HepG2 (cell line): ENCODE measurements around the gene CS. TPM values are rescaled to one million over a fixed set of nuclear protein-coding genes. Genes with fewer than 3 reads are reported as not detected.

Experiments used
- ATAC-seq: fragments of 200-7000 bp; cut with Tn5 transposase; 3 replicates; pipeline ENCODE4 v1.9.1; 2020; ENCODE audit warnings: mild to moderate bottlenecking, moderate library complexity
- BruUV-seq: library from RNA; stranded (reverse); fragments of 400-500 nt; replicated peaks from 2 replicates; lab custom pipeline; 2021; lab: Mats Ljungman, UMichigan
- CTCF ChIA-PET: fragments of 300-600 bp; formaldehyde crosslinking; extraction: SDS; loops from one replicate; lab custom pipeline; 2021; ENCODE audit warnings: low total read pairs, inconsistent platforms, low intra/inter-chr PET ratio; lab: Yijun Ruan, JAX
- POLR2A ChIA-PET: fragments of 350-600 bp; sonication (Branson Sonifier 250); formaldehyde crosslinking; loops from one replicate; lab custom pipeline; 2020; ENCODE audit warnings: antibody characterized with exemption, inconsistent platforms; lab: Yijun Ruan, JAX
- DNase-seq: peaks from one replicate; pipeline ENCODE4 v3.0.0-alpha.2; 2015; ENCODE audit warnings: low spot score
- FAIRE-seq: peaks from 3 replicates; lab custom pipeline; 2011; peaks lifted over from hg19 to GRCh38; lab: Jason Lieb, UNC
- H2AFZ ChIP-seq: one replicate; pipeline ENCODE4 v1.6.1; 2011; ENCODE audit warnings: low read length, inconsistent platforms
- H3K27ac ChIP-seq: fragments of 300-600 bp; 3 replicates; pipeline ENCODE4 v1.8.0; 2011; ENCODE audit warnings: mixed run types, mild to moderate bottlenecking, mixed read lengths, low read length, inconsistent platforms; ENCODE audit not compliant: insufficient read depth; ENCODE audit errors: extremely low read length
- H3K27me3 ChIP-seq, 2 experiments: fragments of 200-600 bp in 1 of 2; 2 replicates in 1 of 2; 3 replicates in 1 of 2; pipeline versions ENCODE4 v1.6.0 to v1.8.0; 2011; ENCODE audit warnings: low read length in 2 of 2, mild to moderate bottlenecking in 2 of 2, moderate library complexity in 2 of 2, inconsistent platforms in 1 of 2; ENCODE audit not compliant: insufficient read depth in 2 of 2, control insufficient read depth in 1 of 2
- H3K36me3 ChIP-seq, 2 experiments: fragments of 200-600 bp in 1 of 2; replicated peaks in 1 of 2; 2 replicates in 1 of 2; 3 replicates in 1 of 2; pipeline versions ENCODE4 v1.5.1 to v1.8.0; 2011; ENCODE audit warnings: low read length in 2 of 2, inconsistent platforms in 1 of 2; ENCODE audit not compliant: insufficient read depth in 2 of 2, control insufficient read depth in 1 of 2
- H3K4me1 ChIP-seq: 2 replicates; pipeline ENCODE4 v1.5.1; 2012; ENCODE audit warnings: low read length, inconsistent platforms; ENCODE audit not compliant: insufficient read depth
- H3K4me2 ChIP-seq: 2 replicates; pipeline ENCODE4 v1.6.0; 2011; ENCODE audit warnings: low read depth, low read length, inconsistent platforms
- H3K4me3 ChIP-seq, 3 experiments: fragments of 200-600 bp in 1 of 3; sonication (generic), shearing (Covaris generic) in 1 of 3; replicated peaks in 1 of 3; 2 replicates each; pipeline ENCODE4 v1.5.1; 2011 to 2016; ENCODE audit warnings: low read length in 3 of 3, inconsistent platforms in 2 of 3, low read depth in 2 of 3, mild to moderate bottlenecking in 2 of 3, control low read depth in 1 of 3, mixed read lengths in 1 of 3; ENCODE audit not compliant: insufficient read depth in 1 of 3
- H3K79me2 ChIP-seq: one replicate; pipeline ENCODE4 v1.6.1; 2011; ENCODE audit warnings: low read length, inconsistent platforms; ENCODE audit not compliant: insufficient read depth
- H3K9ac ChIP-seq: 2 replicates; pipeline ENCODE4 v1.6.0; 2011; ENCODE audit warnings: mild to moderate bottlenecking, low read depth, low read length, inconsistent platforms; ENCODE audit not compliant: insufficient read depth
- H3K9me3 ChIP-seq: 2 replicates; pipeline ENCODE4 v1.5.1; 2012; ENCODE audit warnings: mild to moderate bottlenecking, low read length
- H4K20me1 ChIP-seq: 2 replicates; pipeline ENCODE4 v1.6.0; 2011; ENCODE audit warnings: inconsistent platforms, mild to moderate bottlenecking, low read length, moderate library complexity; ENCODE audit not compliant: insufficient read depth
- ETV6 ChIP-seq: sonication (generic); formaldehyde crosslinking; conservative IDR thresholded peaks from 2 replicates; pipeline ENCODE4 v1.4.0; 2020; ENCODE audit warnings: missing genetic modification reagents
- IRF2 ChIP-seq: IDR thresholded peaks from 2 replicates; pipeline ENCODE4 v1.6.1; 2018; ENCODE audit warnings: missing genetic modification reagents, missing compliant biosample characterization
- KAT7 ChIP-seq: IDR thresholded peaks from 2 replicates; pipeline ENCODE4 v1.6.1; 2018; ENCODE audit warnings: borderline replicate concordance, missing compliant biosample characterization
- KDM6A ChIP-seq: IDR thresholded peaks from 2 replicates; pipeline ENCODE4 v1.6.1; 2016; ENCODE audit warnings: low read depth
- POLR2A ChIP-seq, 2 experiments: IDR thresholded peaks; 2 replicates each; pipeline ENCODE4 v1.6.1; 2011; ENCODE audit warnings: low read depth in 2 of 2, low read length in 2 of 2, mild to moderate bottlenecking in 1 of 2, moderate library complexity in 1 of 2; ENCODE audit not compliant: insufficient read depth in 1 of 2
- SRF ChIP-seq: IDR thresholded peaks from 2 replicates; pipeline ENCODE4 v1.6.1; 2011; ENCODE audit warnings: mild to moderate bottlenecking, low read depth, low read length, moderate library complexity
- TOE1 ChIP-seq: sonication (generic); formaldehyde crosslinking; IDR thresholded peaks from 2 replicates; pipeline ENCODE4 v1.4.0; 2020; ENCODE audit warnings: mild to moderate bottlenecking, missing genetic modification reagents
- ZBTB3 ChIP-seq: sonication (generic); formaldehyde crosslinking; IDR thresholded peaks from 2 replicates; pipeline ENCODE4 v1.4.0; 2020; ENCODE audit warnings: low read depth, mild to moderate bottlenecking, moderate library complexity, missing genetic modification reagents, borderline replicate concordance
- ZKSCAN5 ChIP-seq: sonication (generic); formaldehyde crosslinking; IDR thresholded peaks from 2 replicates; pipeline ENCODE4 v1.5.1; 2020; ENCODE audit warnings: mild to moderate bottlenecking, missing genetic modification reagents
- ZNF460 ChIP-seq: sonication (generic); formaldehyde crosslinking; IDR thresholded peaks from 2 replicates; pipeline ENCODE4 v1.5.1; 2020; ENCODE audit warnings: missing genetic modification reagents, mild to moderate bottlenecking, borderline replicate concordance
- ZNF572 ChIP-seq: sonication (generic); formaldehyde crosslinking; IDR thresholded peaks from 2 replicates; pipeline ENCODE4 v1.5.1; 2020; ENCODE audit warnings: mild to moderate bottlenecking, missing genetic modification reagents
- ZNF652 ChIP-seq: IDR thresholded peaks from 2 replicates; pipeline ENCODE4 v1.6.1; 2016; ENCODE audit warnings: low read depth, borderline replicate concordance
- WGBS: methylation state at CpG from one replicate; pipeline ENCODE4 v1.1.6; 2017; ENCODE audit warnings: low lambda C conversion rate; 5-methylcytosine and 5-hydroxymethylcytosine counted together
- in situ Hi-C: cut with HindIII; loops from 2 replicates; pipeline ENCODE4 v1.10.0; 2017; ENCODE audit warnings: low pct_unique_long_range_greater_than_20kb; ENCODE audit not compliant: extremely low pct_ligation_motif_present
- intact Hi-C: fragments of 100-400 bp; cut with micrococcal nuclease; formaldehyde crosslinking; loops from one replicate; pipeline ENCODE4 v1.10.0; 2022; ENCODE audit not compliant: unreplicated experiment
- polyA plus RNA-seq, 8 experiments: library from polyadenylated mRNA; depleted of rRNA in 3 of 8; stranded (reverse) in 7 of 8; unstranded in 1 of 8; fragments of >200 nt; fragmentation: Illumina TruSeq in 4 of 8; extraction: Trizol in 4 of 8; gene quantifications; 2 replicates each; pipeline versions ENCODE4 v1.2.1 to v1.2.3, GENCODE V29; 2011 to 2016; ENCODE audit warnings: low read depth in 4 of 8, missing spikeins in 1 of 8, mixed read lengths in 1 of 8; ENCODE audit not compliant: insufficient read depth in 1 of 8
- total RNA-seq, 5 experiments: library from RNA; depleted of rRNA; stranded (reverse); fragments of >200 nt; fragmentation: Illumina TruSeq; extraction: Trizol; gene quantifications; 2 replicates each; pipeline ENCODE4 v1.2.3, GENCODE V29; 2016; ENCODE audit warnings: low read depth in 1 of 5

The CS gene
- total and polyA plus RNA-seq, 2 of the 13 experiments (the other 11 are each of a cell fraction or from before 2014, with no cell fraction given) = 173 to 175 TPM

- TF ChIP-seq ZNF572 (CRISPR knock-in tag) (no peak), KAT7 (no peak), ETV6 (CRISPR knock-in tag) (no peak), TOE1 (CRISPR knock-in tag) (no peak), KDM6A (no peak), IRF2 (CRISPR knock-in tag) (no peak), ZNF460 (no peak), ZKSCAN5 (no peak), SRF (no peak)
These were observed 44.5 kb downstream of the CS start (continued) for GRCh38 chr12:56255671-56256070.

GRCh38 chr12:56253091-56253490, 47.0 kb downstream of the CS start:
- intact Hi-C loops = no loop called here
- ATAC-seq (no peak), DNase-seq (no peak), FAIRE-seq (no peak)
- no peak overlapping the region for H2AFZ ChIP-seq
- WGBS = 100% methylated on average over 2 of the region's 11 CpGs
- peaks cover 17% of the 10 kb centered on the region for H3K4me1 ChIP-seq
- H3K9me3 ChIP-seq = no peaks in the 10 kb centered on the region
- no peak overlapping the region for H3K4me2 ChIP-seq
- ChIA-PET CTCF (no interaction called here), POLR2A (interaction anchor here (1.4 kb wide), 1 partner anchor 22 kb away, joined by 4 read pairs; no protein-coding TSS in a partner anchor)
- in situ Hi-C loops = no loop called here
- peaks cover 10% of the 10 kb centered on the region for H3K79me2 ChIP-seq
- H3K27ac ChIP-seq = no peak overlapping the region
- H4K20me1 ChIP-seq = no peaks in the 10 kb centered on the region
- H3K4me3 ChIP-seq = no peak overlapping the region
- TF ChIP-seq ZNF652 (CRISPR knock-in tag) (no peak), POLR2A (IDR thresholded peaks at IDR 0.05; ENCODE audit: insufficient read depth in 1 of 2, low read depth in 2 of 2, low read length in 2 of 2) (peak in 1 of 2 experiments; percentile 24; a peak in 1 of 4 replicates), ZBTB3 (CRISPR knock-in tag) (no peak)
- H3K27me3 ChIP-seq = no peaks in the 10 kb centered on the region
- H3K36me3 ChIP-seq = peaks cover 29 to 50% of the 10 kb centered on the region in 2 experiments
- BruUV-seq = no TSS peak
- no peak overlapping the region for H3K9ac ChIP-seq
